HUES6 (cell line): Measurements from ENCODE around the gene RABGAP1.

Experiments
- H3K27ac ChIP-seq: 2 replicates; pipeline ENCODE4 v1.7.0; 2013; ENCODE audit warnings: low read depth, mild to moderate bottlenecking, low read length, inconsistent platforms
- H3K27me3 ChIP-seq: 2 replicates; pipeline ENCODE4 v1.6.1; 2013; ENCODE audit warnings: low read length; ENCODE audit not compliant: control insufficient read depth, insufficient read depth
- H3K36me3 ChIP-seq: 2 replicates; pipeline ENCODE4 v1.6.1; 2013; ENCODE audit warnings: low read length; ENCODE audit not compliant: control insufficient read depth, insufficient read depth
- H3K4me1 ChIP-seq: 2 replicates; pipeline ENCODE4 v1.6.1; 2013; ENCODE audit warnings: low read length; ENCODE audit not compliant: control insufficient read depth, insufficient read depth
- H3K4me3 ChIP-seq: 2 replicates; pipeline ENCODE4 v1.5.1; 2013; ENCODE audit warnings: low read depth, low read length
- H3K9ac ChIP-seq: one replicate; pipeline ENCODE4 v1.6.1; 2013; ENCODE audit warnings: mild to moderate bottlenecking, low read length
- H3K9me3 ChIP-seq: 2 replicates; pipeline ENCODE4 v1.6.1; 2013; ENCODE audit warnings: low read depth, low read length; ENCODE audit not compliant: control insufficient read depth, insufficient read depth

The RABGAP1 gene

DNA sequence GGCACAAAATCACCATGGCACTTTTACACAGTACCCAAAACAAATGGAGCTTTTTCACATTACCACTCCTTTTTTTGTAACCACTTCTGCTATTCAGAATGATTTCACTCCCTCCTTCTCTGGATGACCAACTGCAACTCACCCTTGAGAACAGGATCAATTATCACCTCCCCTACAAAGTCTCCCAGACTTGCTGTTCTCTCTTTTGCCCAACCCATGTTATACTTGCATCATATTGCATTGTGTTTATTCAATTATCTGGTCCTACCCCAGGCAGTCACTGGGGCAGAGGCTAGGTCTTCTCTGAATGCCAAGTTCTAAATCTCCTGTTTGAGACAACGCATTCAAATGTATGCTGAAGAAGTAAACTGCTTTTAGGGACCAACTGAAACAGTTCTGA is 188.6 kb downstream of the RABGAP1 start:
- no peaks in the 10 kb centered on the region for H3K9me3 ChIP-seq
- no peak overlapping the region for H3K27ac ChIP-seq
- no peaks in the 10 kb centered on the region for H3K27me3 ChIP-seq
- H3K36me3 ChIP-seq = peaks cover 58% of the 10 kb centered on the region
- no peak overlapping the region for H3K4me3 ChIP-seq
- no peak overlapping the region for H3K9ac ChIP-seq
- peaks cover 4% of the 10 kb centered on the region; the same call in 1 of the 2 replicates for H3K4me1 ChIP-seq

DNA sequence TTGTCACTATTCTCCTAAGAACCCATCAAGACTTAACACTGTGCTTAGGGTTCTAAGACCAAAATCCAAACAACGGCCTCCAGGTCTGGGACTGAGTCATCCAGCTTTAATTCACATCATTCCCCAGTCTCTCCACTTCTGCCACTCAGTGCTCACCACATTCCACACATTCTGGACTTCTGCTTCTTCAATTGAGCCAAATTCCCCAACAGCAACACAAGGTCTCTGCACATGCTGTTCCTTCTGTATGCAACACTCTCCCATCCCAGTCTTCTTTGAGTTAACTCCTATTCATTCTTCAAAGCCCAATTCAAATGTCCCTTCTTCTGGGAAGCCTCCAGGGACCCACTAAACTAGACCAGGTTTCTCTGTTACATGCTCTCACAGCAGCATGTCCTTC is 190.4 kb downstream of the RABGAP1 start:
- Histone ChIP-seq H3K27ac (no peak overlapping the region), H3K4me3 (no peak overlapping the region), H3K9ac (no peak overlapping the region), H3K36me3 (peaks cover 69% of the 10 kb centered on the region), H3K4me1 (no peaks in the 10 kb centered on the region; the same call in 1 of the 2 replicates), H3K27me3 (no peaks in the 10 kb centered on the region), H3K9me3 (no peaks in the 10 kb centered on the region)

DNA sequence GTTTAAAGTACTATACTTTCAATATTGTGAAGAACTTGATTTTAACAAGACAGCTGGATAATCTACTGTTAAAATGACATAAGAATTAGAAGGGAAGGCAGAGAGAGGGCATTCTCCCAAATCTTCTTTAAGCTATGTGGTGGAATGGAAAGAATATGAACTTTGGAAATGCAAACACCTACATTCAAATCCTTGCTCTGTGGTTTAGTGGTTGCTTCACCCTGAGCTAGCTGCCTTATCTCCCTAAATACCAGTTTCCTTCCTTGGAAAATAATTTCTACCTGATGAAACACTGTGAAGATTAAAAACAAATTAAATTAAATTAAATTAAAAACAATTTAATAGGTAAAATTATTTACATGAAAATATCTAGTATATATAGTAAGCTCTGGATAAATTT is 191.2 kb downstream of the RABGAP1 start:
- no peaks in the 10 kb centered on the region for H3K4me1 ChIP-seq
- H3K9me3 ChIP-seq = no peaks in the 10 kb centered on the region
- H3K27me3 ChIP-seq = no peaks in the 10 kb centered on the region
- no peak overlapping the region for H3K9ac ChIP-seq
- H3K36me3 ChIP-seq = peaks cover 68% of the 10 kb centered on the region
- no peak overlapping the region for H3K4me3 ChIP-seq
- H3K27ac ChIP-seq = no peak overlapping the region

DNA sequence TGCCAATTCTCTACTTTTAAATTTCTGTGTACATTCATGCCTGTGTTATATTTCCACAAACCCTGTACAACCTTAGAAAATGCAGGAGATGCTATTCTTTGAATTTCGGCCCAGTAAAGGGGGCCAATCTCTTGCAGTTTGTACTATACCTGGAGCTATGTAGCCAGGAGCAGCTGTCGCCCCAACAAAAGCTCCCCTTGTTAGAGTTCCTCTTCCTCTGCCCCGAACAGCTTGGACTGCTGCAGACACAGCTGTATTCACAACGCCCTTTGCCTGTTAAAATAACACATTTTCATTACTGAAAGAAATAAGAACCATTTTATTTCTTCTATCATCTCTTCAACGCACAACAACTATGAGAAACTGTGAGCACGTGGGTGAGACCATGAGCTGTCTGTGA is 191.9 kb downstream of the RABGAP1 start:
- Histone ChIP-seq H3K27me3 (no peaks in the 10 kb centered on the region), H3K27ac (no peak overlapping the region), H3K36me3 (peaks cover 61% of the 10 kb centered on the region), H3K4me1 (no peaks in the 10 kb centered on the region), H3K9me3 (no peaks in the 10 kb centered on the region), H3K9ac (no peak overlapping the region), H3K4me3 (no peak overlapping the region)

DNA sequence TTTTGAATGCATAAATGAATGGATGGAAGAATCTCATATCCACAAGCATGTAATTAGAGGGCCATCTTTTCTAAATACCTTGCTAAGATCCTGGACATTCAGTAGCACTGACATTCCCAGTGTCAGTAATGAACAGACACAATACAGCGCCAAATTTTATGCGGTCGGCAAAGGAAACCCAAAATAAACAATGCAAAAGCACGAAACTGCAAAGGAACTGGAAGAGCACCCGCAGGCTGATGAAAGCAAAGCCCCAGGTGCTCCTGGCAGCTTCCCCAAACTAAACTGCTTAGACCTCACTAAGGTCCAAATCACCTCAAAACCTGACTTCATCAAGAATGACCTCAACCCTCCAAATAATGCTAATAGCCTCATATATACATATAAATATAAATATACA is 194.6 kb downstream of the RABGAP1 start:
- Histone ChIP-seq H3K4me3 (no peak overlapping the region), H3K9me3 (no peaks in the 10 kb centered on the region), H3K4me1 (no peaks in the 10 kb centered on the region), H3K9ac (no peak overlapping the region), H3K27ac (no peak overlapping the region), H3K36me3 (peaks cover 50% of the 10 kb centered on the region), H3K27me3 (no peaks in the 10 kb centered on the region)

DNA sequence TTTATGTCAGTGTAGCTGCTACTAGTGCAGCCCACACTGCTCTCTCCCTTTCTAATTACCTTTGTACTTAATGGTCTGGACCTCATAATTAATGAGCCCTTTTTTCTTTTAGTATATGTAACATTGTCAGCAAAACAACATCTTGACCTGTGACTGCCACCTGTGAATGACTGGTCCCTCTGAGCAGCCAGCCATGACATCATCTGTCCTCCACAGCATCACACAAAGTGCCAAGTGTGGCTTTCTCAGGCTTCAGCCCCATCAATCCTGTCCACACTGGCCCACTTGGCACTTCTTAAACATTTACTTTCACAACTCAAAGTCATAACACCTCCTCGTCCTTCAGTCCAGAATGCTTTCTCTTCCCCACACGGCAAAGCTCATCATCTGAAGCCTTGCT is 197.3 kb downstream of the RABGAP1 start:
- Histone ChIP-seq H3K4me3 (no peak overlapping the region), H3K36me3 (peaks cover 24% of the 10 kb centered on the region), H3K9me3 (no peaks in the 10 kb centered on the region), H3K27ac (no peak overlapping the region), H3K27me3 (no peaks in the 10 kb centered on the region), H3K4me1 (no peaks in the 10 kb centered on the region), H3K9ac (no peak overlapping the region)

DNA sequence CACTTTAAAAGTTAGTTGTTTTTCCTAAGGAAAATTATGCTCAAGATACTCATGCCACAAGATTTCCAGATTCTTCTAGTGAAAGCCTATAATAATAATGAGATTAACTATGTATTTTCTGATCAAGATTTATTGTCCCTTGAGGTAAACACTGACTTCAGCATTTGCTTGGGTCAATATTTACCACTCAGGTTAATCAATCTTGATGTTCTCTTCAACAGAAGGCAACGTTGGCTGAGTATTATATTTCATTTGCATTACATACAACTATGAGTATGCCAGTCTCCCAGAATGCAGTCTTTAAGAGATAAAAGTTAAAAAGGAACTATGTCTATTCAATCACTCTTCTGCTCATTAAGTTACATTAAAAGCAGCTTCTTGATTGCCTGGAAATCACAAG is 208.2 kb downstream of the RABGAP1 start:
- Histone ChIP-seq H3K4me3 (no peak overlapping the region), H3K36me3 (peaks cover 20% of the 10 kb centered on the region), H3K27me3 (no peaks in the 10 kb centered on the region), H3K9me3 (no peaks in the 10 kb centered on the region), H3K4me1 (no peaks in the 10 kb centered on the region), H3K9ac (no peak overlapping the region), H3K27ac (no peak overlapping the region)

DNA sequence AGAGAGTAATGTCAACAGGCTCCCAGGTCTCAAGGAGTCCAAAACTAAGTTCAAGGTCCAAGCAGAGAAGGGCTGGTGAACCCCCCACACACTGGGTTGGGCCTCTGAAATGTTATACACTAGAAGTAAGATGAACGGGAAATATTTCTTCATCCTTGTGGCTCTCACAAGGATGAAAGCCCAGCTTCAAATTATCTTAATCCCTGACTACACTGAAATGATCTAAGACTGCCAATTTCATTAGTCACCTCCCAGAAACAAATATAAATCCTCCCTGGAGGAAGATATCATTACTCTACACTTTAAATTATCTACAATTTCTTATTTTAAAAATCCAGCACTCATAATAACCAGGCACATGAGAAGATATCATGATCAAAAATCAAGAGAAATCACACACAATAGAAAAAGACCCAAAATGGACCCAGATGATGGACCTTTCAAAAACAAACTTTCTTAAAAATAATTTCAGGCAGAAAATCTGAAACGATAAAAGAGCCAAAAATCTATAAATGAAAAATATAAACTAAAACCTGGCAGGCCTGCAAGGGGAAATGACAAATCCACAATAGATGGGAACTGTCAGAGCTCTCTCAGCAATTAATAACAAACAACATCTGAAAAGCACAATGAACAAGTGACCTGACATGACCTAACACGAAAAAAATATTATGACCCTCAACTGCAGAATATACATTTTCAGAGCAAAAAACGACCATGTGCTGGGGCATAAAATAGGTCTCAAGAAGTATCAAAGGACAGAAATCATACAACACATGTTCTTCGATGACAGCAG is 210.1 kb downstream of the RABGAP1 start:
- peaks cover 28% of the 10 kb centered on the region for H3K36me3 ChIP-seq
- H3K9ac ChIP-seq = no peak overlapping the region
- no peak overlapping the region for H3K27ac ChIP-seq
- no peak overlapping the region for H3K4me3 ChIP-seq
- H3K9me3 ChIP-seq = no peaks in the 10 kb centered on the region
- no peaks in the 10 kb centered on the region for H3K27me3 ChIP-seq
- H3K4me1 ChIP-seq = no peaks in the 10 kb centered on the region
